ENCODE results near the gene CRY2. TPM values are rescaled to one million over a fixed set of nuclear protein-coding genes. Genes with fewer than 3 reads are reported as not detected.

Gene CRY2
- total and polyA plus RNA-seq, 10 of the 15 experiments (the other 5 are each of a cell fraction or from before 2014, with no cell fraction given) = 1.2 to 14.7 (median 8.1) TPM

DNA sequence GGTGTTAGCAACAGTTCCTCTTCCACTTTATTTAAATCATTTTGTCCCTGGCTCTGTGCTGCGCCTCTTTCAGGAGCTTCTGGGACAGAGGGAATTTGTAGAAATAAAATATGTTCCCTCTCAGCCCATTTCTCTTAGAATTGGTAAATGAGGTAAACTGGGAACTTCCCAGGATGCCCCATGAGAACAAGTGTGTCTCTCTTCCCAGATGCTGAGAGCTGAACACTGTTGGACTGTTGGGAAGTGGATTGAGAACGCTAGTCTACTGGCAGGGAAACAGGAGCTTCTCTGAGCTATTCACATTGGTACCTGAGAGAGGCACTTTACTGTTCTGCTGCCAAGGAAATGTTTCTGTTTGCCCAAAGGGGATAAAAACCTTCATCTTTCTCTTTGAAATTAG is 4.0 kb downstream of the CRY2 start:
- Histone ChIP-seq H3K36me3 (ENCODE audit: control insufficient read depth in 2 of 2, insufficient read depth in 2 of 2, low read length in 1 of 2) (no peaks in the 10 kb centered on the region), H3K4me3 (no peak overlapping the region), H4K20me1 (ENCODE audit: control insufficient read depth, insufficient read depth) (peaks cover 8% of the 10 kb centered on the region), H3K79me2 (ENCODE audit: control insufficient read depth, insufficient read depth, low read length) (peaks cover 13% of the 10 kb centered on the region), H3K4me2 (ENCODE audit: control insufficient read depth, insufficient read depth) (peak overlapping the region; percentile 13; the same call in 1 of the 2 replicates), H3K9me3 (replicated peaks; ENCODE audit: control insufficient read depth, insufficient read depth, low read length) (no peaks in the 10 kb centered on the region), H3K4me1 (ENCODE audit: control insufficient read depth, insufficient read depth, low read length) (peaks cover 16% of the 10 kb centered on the region), H3K27me3 (replicated peaks in 1 of 2; ENCODE audit: control insufficient read depth in 2 of 2, insufficient read depth in 2 of 2, low read length in 1 of 2) (no peaks in the 10 kb centered on the region), H2AFZ (ENCODE audit: control insufficient read depth, low read depth, low read length) (no peak overlapping the region), H3K9ac (ENCODE audit: control insufficient read depth, insufficient read depth, low read length) (no peak overlapping the region), H3K27ac (ENCODE audit: control insufficient read depth, insufficient read depth) (no peak overlapping the region)
- no TSS peak for BruUV-seq (replicated peaks)
- no peak for FAIRE-seq
- DNase-seq (ENCODE audit: low read depth, low spot score) = no peak
- 80% methylated on average over 2 of the region's 2 CpGs for WGBS (ENCODE audit: insufficient coverage, insufficient replicate concordance, low lambda C conversion rate, missing lambda C conversion rate)
- CTCF ChIA-PET = interaction anchor here (1.4 to 2.9 kb wide), 4 partner anchors 9 to 155 kb away, joined by 4 to 18 read pairs (median 12); no protein-coding TSS in a partner anchor
- ATAC-seq = no peak
- in situ Hi-C loops (cut with MboI) (no loop called here), intact Hi-C loops (cut with micrococcal nuclease; ENCODE audit: unreplicated experiment) (no loop called here)
- TF ChIP-seq HCFC1 (IDR thresholded peaks at IDR 0.05; ENCODE audit: low read length) (no peak), STAT1 (conservative IDR thresholded peaks at IDR 0.05) (no peak), RAD21 (IDR thresholded peaks at IDR 0.05; ENCODE audit: insufficient read depth, low read depth, low read length) (no peak), POLR2AphosphoS5 (IDR thresholded peaks at IDR 0.05; ENCODE audit: low read length) (no peak), SMAD1 (IDR thresholded peaks at IDR 0.05; ENCODE audit: low read depth, partially characterized antibody) (no peak), TCF12 (IDR thresholded peaks at IDR 0.05; ENCODE audit: low read depth, low read length) (no peak), CBX5 (IDR thresholded peaks at IDR 0.05; ENCODE audit: low read depth) (no peak), NBN (IDR thresholded peaks at IDR 0.05) (no peak), IKZF2 (IDR thresholded peaks at IDR 0.05) (no peak), LARP7 (IDR thresholded peaks at IDR 0.05) (no peak)
- TF ChIP-seq, protein P1, sequence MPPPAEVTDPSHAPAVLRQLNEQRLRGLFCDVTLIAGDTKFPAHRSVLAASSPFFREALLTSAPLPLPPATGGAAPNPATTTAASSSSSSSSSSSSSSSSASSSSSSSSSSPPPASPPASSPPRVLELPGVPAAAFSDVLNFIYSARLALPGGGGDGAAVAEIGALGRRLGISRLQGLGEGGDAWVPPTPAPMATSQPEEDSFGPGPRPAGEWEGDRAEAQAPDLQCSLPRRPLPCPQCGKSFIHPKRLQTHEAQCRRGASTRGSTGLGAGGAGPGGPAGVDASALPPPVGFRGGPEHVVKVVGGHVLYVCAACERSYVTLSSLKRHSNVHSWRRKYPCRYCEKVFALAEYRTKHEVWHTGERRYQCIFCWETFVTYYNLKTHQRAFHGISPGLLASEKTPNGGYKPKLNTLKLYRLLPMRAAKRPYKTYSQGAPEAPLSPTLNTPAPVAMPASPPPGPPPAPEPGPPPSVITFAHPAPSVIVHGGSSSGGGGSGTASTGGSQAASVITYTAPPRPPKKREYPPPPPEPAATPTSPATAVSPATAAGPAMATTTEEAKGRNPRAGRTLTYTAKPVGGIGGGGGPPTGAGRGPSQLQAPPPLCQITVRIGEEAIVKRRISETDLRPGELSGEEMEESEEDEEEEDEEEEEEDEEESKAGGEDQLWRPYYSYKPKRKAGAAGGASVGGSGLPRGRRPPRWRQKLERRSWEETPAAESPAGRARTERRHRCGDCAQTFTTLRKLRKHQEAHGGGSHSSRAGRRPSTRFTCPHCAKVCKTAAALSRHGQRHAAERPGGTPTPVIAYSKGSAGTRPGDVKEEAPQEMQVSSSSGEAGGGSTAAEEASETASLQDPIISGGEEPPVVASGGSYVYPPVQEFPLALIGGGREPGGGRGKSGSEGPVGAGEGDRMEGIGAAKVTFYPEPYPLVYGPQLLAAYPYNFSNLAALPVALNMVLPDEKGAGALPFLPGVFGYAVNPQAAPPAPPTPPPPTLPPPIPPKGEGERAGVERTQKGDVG (CRISPR knock-in tag; IDR thresholded peaks at IDR 0.05) = no peak
- POLR2A ChIA-PET = interaction anchor here (1.0 to 1.1 kb wide), 2 partner anchors 11 to 35 kb away, joined by 3 read pairs; no protein-coding TSS in a partner anchor
- RAD21 ChIA-PET (ENCODE audit: unreplicated experiment) = interaction anchor here (0.6 to 1.6 kb wide), 5 partner anchors 8 to 695 kb away, joined by 3 to 5 read pairs (median 3); no protein-coding TSS in a partner anchor
- SMC1A ChIA-PET (ENCODE audit: uncharacterized antibody, unreplicated experiment) = interaction anchor here (0.9 to 2.2 kb wide), 4 partner anchors 46 to 240 kb away, joined by 3 to 11 read pairs (median 4); no protein-coding TSS in a partner anchor

Measured in GM12878 (cell line).